ENCODE data around the gene AATK. TPM values are rescaled to one million over a fixed set of nuclear protein-coding genes. Genes with fewer than 3 reads are reported as not detected.

AATK gene
- total and polyA plus RNA-seq, 2 experiments from 2014 or later = 5.7 to 6.3 TPM

DNA sequence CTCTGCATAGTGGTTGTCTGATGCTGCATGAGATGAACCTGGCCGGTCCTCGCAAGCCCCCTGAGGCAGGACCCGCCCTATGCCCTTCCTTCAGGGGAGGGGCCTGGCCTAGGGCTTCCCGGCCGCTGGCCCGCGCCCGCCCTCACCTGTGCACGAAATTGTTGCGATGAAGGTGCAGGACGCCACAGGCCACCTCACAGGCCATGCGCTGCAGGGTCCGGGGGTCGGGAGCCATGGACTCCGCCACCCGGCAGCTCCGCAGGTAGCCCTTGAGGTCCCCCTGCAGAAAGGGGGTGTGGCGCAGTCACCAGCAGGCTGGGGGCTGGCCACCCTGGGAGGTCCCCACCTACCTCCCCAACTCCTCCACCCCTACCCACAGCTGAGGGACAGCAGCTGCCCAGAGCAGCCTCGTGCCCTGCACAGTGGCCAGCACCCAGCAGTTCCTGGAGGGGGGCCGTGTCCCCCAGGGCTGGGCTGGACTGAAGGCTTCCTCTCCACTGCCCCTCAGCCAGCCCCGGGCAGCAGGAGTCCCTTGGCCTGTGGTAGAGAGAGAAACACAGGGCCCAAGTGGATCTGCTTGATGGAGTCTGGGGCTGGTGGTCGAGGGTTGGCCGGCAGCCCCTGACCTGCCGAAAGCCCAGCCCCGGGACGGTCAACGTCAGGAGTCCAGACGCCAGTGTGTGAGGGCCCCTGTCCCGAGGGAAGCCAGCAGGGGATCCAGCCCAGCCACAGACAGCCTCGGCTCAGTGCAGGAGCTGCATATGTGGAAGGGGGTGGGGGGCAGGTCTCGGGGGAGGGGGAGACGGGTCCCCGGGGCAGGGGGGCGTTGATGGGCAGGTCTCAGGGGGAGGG is 39.5 kb downstream of the AATK start:
- H3K27me3 ChIP-seq = no peaks in the 10 kb centered on the region
- TF ChIP-seq, protein P1, sequence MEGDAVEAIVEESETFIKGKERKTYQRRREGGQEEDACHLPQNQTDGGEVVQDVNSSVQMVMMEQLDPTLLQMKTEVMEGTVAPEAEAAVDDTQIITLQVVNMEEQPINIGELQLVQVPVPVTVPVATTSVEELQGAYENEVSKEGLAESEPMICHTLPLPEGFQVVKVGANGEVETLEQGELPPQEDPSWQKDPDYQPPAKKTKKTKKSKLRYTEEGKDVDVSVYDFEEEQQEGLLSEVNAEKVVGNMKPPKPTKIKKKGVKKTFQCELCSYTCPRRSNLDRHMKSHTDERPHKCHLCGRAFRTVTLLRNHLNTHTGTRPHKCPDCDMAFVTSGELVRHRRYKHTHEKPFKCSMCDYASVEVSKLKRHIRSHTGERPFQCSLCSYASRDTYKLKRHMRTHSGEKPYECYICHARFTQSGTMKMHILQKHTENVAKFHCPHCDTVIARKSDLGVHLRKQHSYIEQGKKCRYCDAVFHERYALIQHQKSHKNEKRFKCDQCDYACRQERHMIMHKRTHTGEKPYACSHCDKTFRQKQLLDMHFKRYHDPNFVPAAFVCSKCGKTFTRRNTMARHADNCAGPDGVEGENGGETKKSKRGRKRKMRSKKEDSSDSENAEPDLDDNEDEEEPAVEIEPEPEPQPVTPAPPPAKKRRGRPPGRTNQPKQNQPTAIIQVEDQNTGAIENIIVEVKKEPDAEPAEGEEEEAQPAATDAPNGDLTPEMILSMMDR (IDR thresholded peaks at IDR 0.05; ENCODE audit: poor library complexity) = no peak
- TF ChIP-seq EZH2phosphoT487 (IDR thresholded peaks at IDR 0.05; ENCODE audit: low read depth, severe bottlenecking, unreplicated experiment) (no peak), EZH2 (IDR thresholded peaks at IDR 0.05; ENCODE audit: borderline replicate concordance) (no peak)
- no peak for DNase-seq (ENCODE audit: low spot score)
- H4K20me1 ChIP-seq (ENCODE audit: insufficient read depth, poor library complexity, severe bottlenecking) = no peaks in the 10 kb centered on the region
- no peaks in the 10 kb centered on the region for H3K9me2 ChIP-seq (replicated peaks; ENCODE audit: insufficient read depth)
- no peaks in the 10 kb centered on the region for H3K36me3 ChIP-seq (replicated peaks; ENCODE audit: insufficient read depth, low read depth)
- no peaks in the 10 kb centered on the region for H3K79me2 ChIP-seq
- no peak overlapping the region for H2AFZ ChIP-seq
- no peak overlapping the region for H3K4me3 ChIP-seq
- WGBS (ENCODE audit: low lambda C conversion rate, missing lambda C conversion rate) = 77% methylated on average over 27 of the region's 34 CpGs
- H3K27ac ChIP-seq = no peak overlapping the region
- H3K4me1 ChIP-seq (ENCODE audit: insufficient read depth) = no peaks in the 10 kb centered on the region
- no peaks in the 10 kb centered on the region for H3K9me3 ChIP-seq (ENCODE audit: low read depth)
- no peak overlapping the region for H3K4me2 ChIP-seq

DNA sequence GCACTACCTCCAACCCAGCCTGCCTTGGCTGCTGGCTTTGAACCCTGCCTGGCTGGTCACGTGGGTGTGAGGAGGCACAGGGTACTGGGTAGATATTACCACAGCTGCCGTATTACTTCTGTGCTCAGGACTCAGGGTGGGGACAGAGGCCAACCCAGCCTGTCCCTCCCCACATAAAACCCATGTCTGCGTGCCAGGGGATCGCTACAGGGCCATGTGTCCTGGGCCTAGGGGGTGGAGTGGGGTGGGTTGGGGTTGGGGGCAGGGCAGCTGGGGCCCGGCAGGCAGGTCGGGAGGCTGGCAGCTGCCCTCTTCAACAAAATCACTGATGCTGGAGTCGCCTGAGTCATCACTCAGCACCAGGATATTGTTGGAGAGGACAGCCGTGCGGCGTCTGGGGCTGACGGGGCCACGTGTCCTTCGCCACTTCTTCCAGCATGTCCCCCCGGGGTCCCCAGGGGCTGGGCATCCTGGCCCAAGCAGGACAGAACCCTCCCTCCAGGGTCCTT is 40.4 kb downstream of the AATK start:
- no peaks in the 10 kb centered on the region for H3K36me3 ChIP-seq (replicated peaks; ENCODE audit: insufficient read depth, low read depth)
- H3K79me2 ChIP-seq = no peaks in the 10 kb centered on the region
- H3K9me3 ChIP-seq (ENCODE audit: low read depth) = no peaks in the 10 kb centered on the region
- no peak for DNase-seq (ENCODE audit: low spot score)
- 84% methylated on average over 14 of the region's 14 CpGs for WGBS (ENCODE audit: low lambda C conversion rate, missing lambda C conversion rate)
- no peaks in the 10 kb centered on the region for H3K9me2 ChIP-seq (replicated peaks; ENCODE audit: insufficient read depth)
- H3K27me3 ChIP-seq = no peaks in the 10 kb centered on the region
- H3K4me1 ChIP-seq (ENCODE audit: insufficient read depth) = no peaks in the 10 kb centered on the region
- no peak overlapping the region for H3K4me2 ChIP-seq
- no peak overlapping the region for H2AFZ ChIP-seq
- no peak overlapping the region for H3K4me3 ChIP-seq
- H3K27ac ChIP-seq = no peak overlapping the region
- H4K20me1 ChIP-seq (ENCODE audit: insufficient read depth, poor library complexity, severe bottlenecking) = no peaks in the 10 kb centered on the region
- TF ChIP-seq EZH2phosphoT487 (IDR thresholded peaks at IDR 0.05; ENCODE audit: low read depth, severe bottlenecking, unreplicated experiment) = no peak
- TF ChIP-seq EZH2 (IDR thresholded peaks at IDR 0.05; ENCODE audit: borderline replicate concordance) = no peak
- TF ChIP-seq, protein P1 (IDR thresholded peaks at IDR 0.05; ENCODE audit: poor library complexity) = no peak

DNA sequence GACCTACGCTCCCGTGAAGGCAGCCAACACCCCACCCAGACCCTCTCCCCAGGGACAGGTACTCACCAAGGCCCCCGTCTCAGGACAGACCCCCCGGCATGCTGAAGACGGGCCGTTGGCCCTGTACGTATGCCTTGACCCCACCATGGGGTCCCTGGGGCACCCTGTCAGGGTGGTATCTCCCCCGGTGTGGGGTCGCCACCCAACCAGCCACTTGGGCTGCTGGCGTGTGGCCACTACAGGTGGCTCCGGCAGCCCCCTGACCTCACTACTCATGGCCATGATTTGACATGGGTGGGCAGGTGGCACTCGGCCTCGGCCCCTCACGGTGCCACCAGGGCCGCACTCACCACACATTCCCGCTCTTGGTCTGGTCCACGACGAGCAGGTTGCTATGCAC is 41.6 kb downstream of the AATK start:
- 98% methylated on average over 18 of the region's 18 CpGs for WGBS (ENCODE audit: low lambda C conversion rate, missing lambda C conversion rate)
- no peaks in the 10 kb centered on the region for H3K9me3 ChIP-seq (ENCODE audit: low read depth)

More for the DNA sequence above, 41.6 kb downstream of the AATK start:
- TF ChIP-seq, protein P1 (IDR thresholded peaks at IDR 0.05; ENCODE audit: poor library complexity) = no peak
- no peak for TF ChIP-seq EZH2phosphoT487 (IDR thresholded peaks at IDR 0.05; ENCODE audit: low read depth, severe bottlenecking, unreplicated experiment)
- TF ChIP-seq EZH2 (IDR thresholded peaks at IDR 0.05; ENCODE audit: borderline replicate concordance) = no peak
- Histone ChIP-seq H3K4me3 (no peak overlapping the region), H3K79me2 (no peaks in the 10 kb centered on the region), H2AFZ (no peak overlapping the region), H3K27ac (no peak overlapping the region), H3K27me3 (no peaks in the 10 kb centered on the region), H3K9me2 (replicated peaks; ENCODE audit: insufficient read depth) (no peaks in the 10 kb centered on the region), H4K20me1 (ENCODE audit: insufficient read depth, poor library complexity, severe bottlenecking) (no peaks in the 10 kb centered on the region), H3K36me3 (replicated peaks; ENCODE audit: insufficient read depth, low read depth) (no peaks in the 10 kb centered on the region), H3K4me2 (no peak overlapping the region), H3K4me1 (ENCODE audit: insufficient read depth) (no peaks in the 10 kb centered on the region)
- no peak for DNase-seq (ENCODE audit: low spot score)

Measured in hepatocyte (in vitro differentiated cells).